Stomach (tissue), 8 donors: ENCODE measurements around the gene ASB16. TPM values are rescaled to one million over a fixed set of nuclear protein-coding genes. Genes with fewer than 3 reads are reported as not detected.

Experiments used
- polyA plus RNA-seq, 3 donors: library from polyadenylated mRNA; stranded (reverse); fragments of 200-250 nt; gene quantifications; one replicate each; pipeline ENCODE4 v1.2.3, GENCODE V29; 2013
- small RNA-seq, 4 donors: library from RNA; depleted of rRNA; stranded (forward); fragments of <200 nt; gene quantifications; one replicate each; pipeline ENCODE3, GENCODE V24; 2016
- total RNA-seq, 5 donors: library from RNA; depleted of rRNA; stranded (reverse); fragments of >200 nt; gene quantifications; one replicate each; pipeline versions ENCODE4 v1.1.0 to v1.2.3, GENCODE V29; 2014 to 2016
- donor health status: healthy with polysubstance abuse.
- donor health status: Bipolar disorder and iron deficiency.
- donor health status: healthy.

Gene ASB16
- total and polyA plus RNA-seq, 8 donors: 0.30 to 0.73 (median 0.31) TPM; not detected in 5

Small RNAs within 50 kb of the gene (small RNA-seq; reads per million reads assigned to genes)
- gene MIR6782 (0 reads per million in 4 donors), gene RNU6-131P (0 reads per million in 4 donors)

Other genes with a start within 250 kb of the ASB16 start
- gene PPY, start 228.2 kb upstream of the ASB16 start, total RNA-seq: not detected
- not detected for gene PPY, start 228.2 kb upstream of the ASB16 start, polyA plus RNA-seq
- gene PYY, start 216.8 kb upstream of the ASB16 start, total RNA-seq: 10 to 100 TPM in 1 of 5 donors, not detected in 4; 71.3 TPM
- under 1 TPM in 1 of 3 donors, not detected in 2; 0.35 TPM for gene PYY, start 216.8 kb upstream of the ASB16 start, polyA plus RNA-seq
- gene NAGS, start 166.1 kb upstream of the ASB16 start, total RNA-seq: 1 to 10 TPM in 1 of 5 donors, under 1 TPM in 2, not detected in 2; 0.29 to 1.5 (median 0.58) TPM
- 1 to 10 TPM in 2 of 3 donors, under 1 TPM in 1; 0.61 to 1.4 (median 1.2) TPM for gene NAGS, start 166.1 kb upstream of the ASB16 start, polyA plus RNA-seq
- 10 to 100 TPM in 4 of 5 donors, 1 to 10 TPM in 1; 1.8 to 41.9 (median 17.7) TPM for gene TMEM101, start 155.7 kb upstream of the ASB16 start, total RNA-seq
- gene TMEM101, start 155.7 kb upstream of the ASB16 start, polyA plus RNA-seq: 10 to 100 TPM; 29.6 to 40.8 (median 38.0) TPM
- 10 to 100 TPM; 19.8 to 34.5 (median 30.4) TPM for gene LSM12, start 104.0 kb upstream of the ASB16 start, total RNA-seq
- gene LSM12, start 104.0 kb upstream of the ASB16 start, polyA plus RNA-seq: 10 to 100 TPM; 25.4 to 30.7 (median 29.9) TPM
- 100 to 1,000 TPM in 1 of 5 donors, 10 to 100 TPM in 4; 10.5 to 132 (median 36.2) TPM for gene G6PC3, start 100.0 kb upstream of the ASB16 start, total RNA-seq
- gene G6PC3, start 100.0 kb upstream of the ASB16 start, polyA plus RNA-seq: 10 to 100 TPM; 16.8 to 52.0 (median 44.1) TPM
- gene HDAC5, start 47.1 kb upstream of the ASB16 start, total RNA-seq: 100 to 1,000 TPM in 2 of 5 donors, 10 to 100 TPM in 3; 14.7 to 311 (median 58.0) TPM
- gene HDAC5, start 47.1 kb upstream of the ASB16 start, polyA plus RNA-seq: 10 to 100 TPM; 13.3 to 19.3 (median 17.9) TPM
- gene HROB, start 28.8 kb upstream of the ASB16 start, total RNA-seq: 1 to 10 TPM in 2 of 5 donors, under 1 TPM in 1, not detected in 2; 0.14 to 1.7 (median 1.3) TPM
- 1 to 10 TPM in 1 of 3 donors, under 1 TPM in 2; 0.61 to 2.4 (median 0.62) TPM for gene HROB, start 28.8 kb upstream of the ASB16 start, polyA plus RNA-seq
- 10 to 100 TPM; 10.7 to 62.4 (median 16.2) TPM for gene TMUB2, start 16.3 kb downstream of the ASB16 start, total RNA-seq
- 10 to 100 TPM; 16.2 to 37.8 (median 16.5) TPM for gene TMUB2, start 16.3 kb downstream of the ASB16 start, polyA plus RNA-seq
- 10 to 100 TPM; 11.1 to 57.4 (median 43.7) TPM for gene ATXN7L3, start 29.2 kb downstream of the ASB16 start, total RNA-seq
- gene ATXN7L3, start 29.2 kb downstream of the ASB16 start, polyA plus RNA-seq: 10 to 100 TPM; 21.0 to 29.9 (median 29.2) TPM
- gene UBTF, start 49.0 kb downstream of the ASB16 start, total RNA-seq: 100 to 1,000 TPM in 2 of 5 donors, 10 to 100 TPM in 3; 35.8 to 198 (median 59.4) TPM
- gene UBTF, start 49.0 kb downstream of the ASB16 start, polyA plus RNA-seq: 10 to 100 TPM; 25.5 to 28.8 (median 27.4) TPM
- 1 to 10 TPM in 1 of 5 donors, not detected in 4; 8.3 TPM for gene SLC4A1, start 97.4 kb downstream of the ASB16 start, total RNA-seq
- gene SLC4A1, start 97.4 kb downstream of the ASB16 start, polyA plus RNA-seq: not detected
- gene RUNDC3A, start 137.9 kb downstream of the ASB16 start, total RNA-seq: 10 to 100 TPM in 1 of 5 donors, 1 to 10 TPM in 2, under 1 TPM in 1, not detected in 1; 0.43 to 40.8 (median 3.5) TPM
- gene RUNDC3A, start 137.9 kb downstream of the ASB16 start, polyA plus RNA-seq: 1 to 10 TPM; 4.5 to 6.0 (median 4.5) TPM
- gene SLC25A39, start 154.1 kb downstream of the ASB16 start, total RNA-seq: 100 to 1,000 TPM in 3 of 5 donors, 10 to 100 TPM in 2; 42.0 to 351 (median 133) TPM
- gene SLC25A39, start 154.1 kb downstream of the ASB16 start, polyA plus RNA-seq: 100 to 1,000 TPM; 124 to 161 (median 135) TPM
- gene GRN, start 174.6 kb downstream of the ASB16 start, total RNA-seq: 100 to 1,000 TPM; 104 to 644 (median 239) TPM
- 100 to 1,000 TPM in 1 of 3 donors, 10 to 100 TPM in 2; 31.8 to 189 (median 78.9) TPM for gene GRN, start 174.6 kb downstream of the ASB16 start, polyA plus RNA-seq
- gene FAM171A2, start 193.1 kb downstream of the ASB16 start, total RNA-seq: 1 to 10 TPM in 2 of 5 donors, not detected in 3; 2.0 to 5.4 TPM
- under 1 TPM; 0.30 to 0.31 (median 0.31) TPM for gene FAM171A2, start 193.1 kb downstream of the ASB16 start, polyA plus RNA-seq
- 1 to 10 TPM in 1 of 5 donors, under 1 TPM in 1, not detected in 3; under 0.01 to 2.4 TPM for gene ITGA2B, start 218.9 kb downstream of the ASB16 start, total RNA-seq
- under 1 TPM; 0.12 to 0.53 (median 0.46) TPM for gene ITGA2B, start 218.9 kb downstream of the ASB16 start, polyA plus RNA-seq